Caco-2 (cell line): Measurements from ENCODE around the gene DPP3. TPM values are rescaled to one million over a fixed set of nuclear protein-coding genes. Genes with fewer than 3 reads are reported as not detected.

ENCODE experiments used
- BruUV-seq: library from RNA; stranded (reverse); fragments of 400-500 nt; replicated peaks from 2 replicates; lab custom pipeline; 2021; lab: Mats Ljungman, UMichigan
- CTCF ChIA-PET: fragments of 300-600 bp; sonication (Branson Sonifier 250); formaldehyde crosslinking; loops from one replicate; lab custom pipeline; 2022; ENCODE audit warnings: antibody characterized with exemption; lab: Charles Lee
- POLR2A ChIA-PET: fragments of 300-600 bp; sonication (Branson Sonifier 250); formaldehyde crosslinking; loops from one replicate; lab custom pipeline; 2022; ENCODE audit warnings: antibody characterized with exemption; lab: Charles Lee
- DNase-seq, 2 experiments: peaks; one replicate each; pipeline versions ENCODE4 v3.0.0 to v3.0.0-alpha.2; 2020 to 2022
- H3K27me3 ChIP-seq: replicated peaks from 2 replicates; pipeline ENCODE4 v1.6.0; 2011; ENCODE audit warnings: low read length; ENCODE audit not compliant: control insufficient read depth, insufficient read depth
- H3K36me3 ChIP-seq: 2 replicates; pipeline ENCODE4 v1.5.1; 2011; ENCODE audit warnings: low read length; ENCODE audit not compliant: control insufficient read depth, insufficient read depth
- H3K4me1 ChIP-seq: fragments of 250-450 bp; sonication (Bioruptor Pico); 2 replicates; pipeline ENCODE4 v1.5.1; 2020; ENCODE audit warnings: mild to moderate bottlenecking
- H3K4me3 ChIP-seq: 2 replicates; pipeline ENCODE4 v1.5.1; 2011; ENCODE audit warnings: low read depth, mild to moderate bottlenecking, control low read depth, low read length
- H3K9me3 ChIP-seq: fragments of 250-450 bp; sonication (Bioruptor Pico); 2 replicates; pipeline ENCODE4 v1.5.1; 2020; ENCODE audit warnings: mild to moderate bottlenecking, moderate library complexity
- H3K27ac Mint-ChIP-seq: one replicate; pipeline ENCODE4 v1.8.0; 2022; ENCODE audit warnings: mixed read lengths; ENCODE audit not compliant: unreplicated experiment
- H3K27me3 Mint-ChIP-seq: one replicate; pipeline ENCODE4 v1.8.0; 2022; ENCODE audit warnings: mixed read lengths; ENCODE audit not compliant: insufficient read depth, unreplicated experiment
- H3K36me3 Mint-ChIP-seq: one replicate; pipeline ENCODE4 v1.8.0; 2022; ENCODE audit warnings: mild to moderate bottlenecking, mixed read lengths; ENCODE audit not compliant: insufficient read depth, unreplicated experiment
- H3K4me1 Mint-ChIP-seq: one replicate; pipeline ENCODE4 v1.8.0; 2022; ENCODE audit warnings: low read depth, mixed read lengths; ENCODE audit not compliant: unreplicated experiment
- H3K4me3 Mint-ChIP-seq: one replicate; pipeline ENCODE4 v1.8.0; 2022; ENCODE audit warnings: mild to moderate bottlenecking, moderate library complexity, mixed read lengths; ENCODE audit not compliant: unreplicated experiment
- H3K9me3 Mint-ChIP-seq: one replicate; pipeline ENCODE4 v1.8.0; 2022; ENCODE audit warnings: mixed read lengths; ENCODE audit not compliant: unreplicated experiment
- intact Hi-C: fragments of 100-400 bp; cut with micrococcal nuclease; formaldehyde crosslinking; loops from one replicate; pipeline ENCODE4 v1.10.0; 2022; ENCODE audit not compliant: unreplicated experiment
- total RNA-seq: library from RNA; stranded (reverse); gene quantifications from 2 replicates; pipeline ENCODE4 v1.2.3, GENCODE V29; 2022
- TF ChIP-seq, protein P1 (sequence below), 2 experiments: fragments of 200-600 bp in 1 of 2; IDR thresholded peaks; 1 replicate in 1 of 2; 2 replicates in 1 of 2; pipeline versions ENCODE4 v1.5.1 to v1.8.0; 2011 to 2022; ENCODE audit warnings: antibody characterized with exemption in 1 of 2, control low read depth in 1 of 2, inconsistent platforms in 1 of 2, low read depth in 1 of 2, low read length in 1 of 2, mild to moderate bottlenecking in 1 of 2, moderate library complexity in 1 of 2; ENCODE audit not compliant: insufficient read depth in 1 of 2, severe bottlenecking in 1 of 2, unreplicated experiment in 1 of 2

The DPP3 gene
- total RNA-seq, 1 experiment from 2014 or later = 106 TPM

DNA sequence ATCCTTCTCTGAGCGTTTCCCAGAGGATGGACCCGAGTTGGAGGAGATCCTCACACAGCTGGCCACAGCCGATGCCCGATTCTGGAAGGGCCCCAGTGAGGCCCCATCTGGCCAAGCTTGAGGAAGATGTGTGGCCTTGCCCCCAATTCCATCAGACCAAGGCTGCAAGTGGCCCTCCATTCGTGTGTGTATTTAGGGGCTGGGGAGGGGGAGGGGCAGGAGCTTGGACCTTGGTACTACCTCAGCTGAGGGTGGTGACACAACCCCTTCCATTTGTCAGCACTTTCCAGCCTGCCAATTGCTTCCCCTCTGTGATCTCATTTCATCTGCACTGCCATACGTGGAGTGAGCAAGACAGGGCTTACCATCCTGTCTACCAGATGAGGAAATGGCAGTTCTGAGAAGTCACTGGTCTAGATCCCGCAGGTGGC, 28.9 kb downstream of the DPP3 start:
- Mint-ChIP-seq H3K4me3 (no peak overlapping the region), H3K36me3 (peaks cover 13% of the 10 kb centered on the region), H3K27me3 (no peaks in the 10 kb centered on the region), H3K9me3 (no peaks in the 10 kb centered on the region), H3K4me1 (peaks cover 8% of the 10 kb centered on the region), H3K27ac (peak overlapping the region; percentile 93)
- H3K4me1 ChIP-seq = peaks cover 5% of the 10 kb centered on the region
- POLR2A ChIA-PET = interaction anchor here (1.0 kb wide), 1 partner anchor 107 kb away, joined by 3 read pairs; the partner anchor contains the start of gene RBM14
- no peaks in the 10 kb centered on the region for H3K9me3 ChIP-seq
- TF ChIP-seq, protein P1, sequence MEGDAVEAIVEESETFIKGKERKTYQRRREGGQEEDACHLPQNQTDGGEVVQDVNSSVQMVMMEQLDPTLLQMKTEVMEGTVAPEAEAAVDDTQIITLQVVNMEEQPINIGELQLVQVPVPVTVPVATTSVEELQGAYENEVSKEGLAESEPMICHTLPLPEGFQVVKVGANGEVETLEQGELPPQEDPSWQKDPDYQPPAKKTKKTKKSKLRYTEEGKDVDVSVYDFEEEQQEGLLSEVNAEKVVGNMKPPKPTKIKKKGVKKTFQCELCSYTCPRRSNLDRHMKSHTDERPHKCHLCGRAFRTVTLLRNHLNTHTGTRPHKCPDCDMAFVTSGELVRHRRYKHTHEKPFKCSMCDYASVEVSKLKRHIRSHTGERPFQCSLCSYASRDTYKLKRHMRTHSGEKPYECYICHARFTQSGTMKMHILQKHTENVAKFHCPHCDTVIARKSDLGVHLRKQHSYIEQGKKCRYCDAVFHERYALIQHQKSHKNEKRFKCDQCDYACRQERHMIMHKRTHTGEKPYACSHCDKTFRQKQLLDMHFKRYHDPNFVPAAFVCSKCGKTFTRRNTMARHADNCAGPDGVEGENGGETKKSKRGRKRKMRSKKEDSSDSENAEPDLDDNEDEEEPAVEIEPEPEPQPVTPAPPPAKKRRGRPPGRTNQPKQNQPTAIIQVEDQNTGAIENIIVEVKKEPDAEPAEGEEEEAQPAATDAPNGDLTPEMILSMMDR (IDR thresholded peaks at IDR 0.05; ENCODE audit: insufficient read depth in 1 of 2, low read depth in 1 of 2, low read length in 1 of 2, severe bottlenecking in 1 of 2, unreplicated experiment in 1 of 2) = no peak
- no peak overlapping the region for H3K4me3 ChIP-seq
- no peak for DNase-seq
- intact Hi-C loops = no loop called here
- CTCF ChIA-PET = no interaction called here
- H3K36me3 ChIP-seq = 0 out of 2 replicates have a peak, but pooled peaks cover 1% of the 10 kb centered on the region
- BruUV-seq = no TSS peak
- no peaks in the 10 kb centered on the region for H3K27me3 ChIP-seq

DNA sequence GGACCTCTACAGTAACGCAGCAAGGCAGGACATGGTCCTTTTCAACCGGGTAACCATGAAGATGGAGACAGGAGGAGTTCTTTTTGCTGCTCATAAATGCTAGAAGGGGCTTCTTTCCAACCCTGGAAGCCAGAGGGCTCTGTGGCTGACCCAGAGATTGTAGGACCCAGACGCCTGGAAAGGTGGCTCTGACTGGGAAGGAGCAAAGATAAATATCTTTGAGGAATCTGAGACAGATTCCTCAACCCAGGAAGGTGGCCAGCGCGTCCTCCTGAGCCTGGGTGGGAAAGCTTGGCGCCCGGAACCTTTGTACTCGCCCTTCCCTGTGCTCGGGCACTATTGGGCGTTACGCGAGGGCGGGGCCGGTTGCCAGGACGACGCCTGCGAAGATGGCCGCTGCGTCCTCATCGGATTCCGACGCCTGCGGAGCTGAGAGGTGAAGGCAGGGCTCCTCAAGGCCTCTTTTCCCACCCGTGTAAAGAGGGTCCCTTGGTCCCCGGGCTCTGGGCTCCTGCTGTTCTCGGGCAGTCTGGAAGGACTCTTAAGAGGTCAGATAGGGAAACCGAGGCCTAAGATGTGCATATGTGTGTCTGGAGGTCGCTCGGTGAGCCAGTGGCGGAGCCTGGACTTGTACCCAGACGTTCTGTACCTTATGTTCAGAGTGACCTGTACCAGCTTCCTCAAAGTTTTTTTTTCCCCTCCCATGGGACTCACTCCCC, 30.2 kb downstream of the DPP3 start, which contains the start of gene BBS1:
BBS1 (plus strand) TSS at position 365 of the 719 bp plus-strand sequence; CDS start at position 390, 25 bp downstream.
- no peaks in the 10 kb centered on the region for H3K9me3 Mint-ChIP-seq
- peaks cover 5% of the 10 kb centered on the region for H3K4me1 ChIP-seq
- peak within 1 kb of the TSS; percentile 93 for H3K27ac Mint-ChIP-seq
- BruUV-seq = no TSS peak
- H3K36me3 ChIP-seq = no peaks in the 10 kb centered on the region
- H3K9me3 ChIP-seq = no peaks in the 10 kb centered on the region
- H3K27me3 ChIP-seq = no peaks in the 10 kb centered on the region
- H3K4me3 ChIP-seq = peak within 1 kb of the TSS; percentile 52
- peaks cover 8% of the 10 kb centered on the region for H3K4me1 Mint-ChIP-seq
- intact Hi-C loops = loop anchor here (1.0 kb wide), 1 partner anchor 30 kb away; the partner anchor contains the start of gene DPP3
- H3K4me3 Mint-ChIP-seq = peak within 1 kb of the TSS; percentile 97
- DNase-seq = peak; percentile 94 to 96
- ChIA-PET CTCF (interaction anchor here (0.6 to 1.1 kb wide), 5 partner anchors 19 to 168 kb away, joined by 3 to 6 read pairs (median 4); partner anchors contain the start of genes CCDC87 and CCS), POLR2A (interaction anchor here (0.6 to 1.4 kb wide), 4 partner anchors 30 to 168 kb away, joined by 4 to 6 read pairs (median 4); partner anchors contain the start of genes DPP3 and PELI3)
- no peaks in the 10 kb centered on the region for H3K27me3 Mint-ChIP-seq
- H3K36me3 Mint-ChIP-seq = peaks cover 19% of the 10 kb centered on the region
- TF ChIP-seq, protein P1 (IDR thresholded peaks at IDR 0.05; ENCODE audit: insufficient read depth in 1 of 2, low read depth in 1 of 2, low read length in 1 of 2, severe bottlenecking in 1 of 2, unreplicated experiment in 1 of 2) = no peak

DNA sequence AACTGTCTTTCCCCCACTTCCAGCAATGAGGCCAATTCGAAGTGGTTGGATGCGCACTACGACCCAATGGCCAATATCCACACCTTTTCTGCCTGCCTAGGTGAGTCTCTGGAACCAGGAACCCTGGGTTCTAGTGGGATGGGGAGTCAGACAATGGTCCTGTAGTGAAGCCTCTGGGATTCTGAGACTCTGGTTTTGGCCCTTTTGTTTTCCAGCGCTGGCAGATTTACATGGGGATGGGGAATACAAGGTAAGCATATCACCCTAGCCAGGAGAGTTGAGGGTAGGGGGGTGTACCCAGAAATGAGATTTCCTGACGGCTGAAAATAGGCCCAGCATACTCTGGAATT, 30.7 kb downstream of the DPP3 start:
- intact Hi-C loops = loop anchor here (1.0 kb wide), 1 partner anchor 31 kb away; the partner anchor contains the start of gene DPP3
- Mint-ChIP-seq H3K36me3 (peaks cover 23% of the 10 kb centered on the region), H3K27me3 (no peaks in the 10 kb centered on the region), H3K4me1 (peaks cover 8% of the 10 kb centered on the region), H3K27ac (peak overlapping the region; percentile 93), H3K4me3 (peak overlapping the region; percentile 97), H3K9me3 (no peaks in the 10 kb centered on the region)
- no peaks in the 10 kb centered on the region for H3K36me3 ChIP-seq
- BruUV-seq = TSS peak; percentile 62
- H3K4me3 ChIP-seq = peak overlapping the region; percentile 52
- no peak for DNase-seq
- TF ChIP-seq, protein P1 (IDR thresholded peaks at IDR 0.05; ENCODE audit: insufficient read depth in 1 of 2, low read depth in 1 of 2, low read length in 1 of 2, severe bottlenecking in 1 of 2, unreplicated experiment in 1 of 2) = no peak
- CTCF ChIA-PET = interaction anchor here (0.6 to 1.1 kb wide), 3 partner anchors 19 to 168 kb away, joined by 3 to 6 read pairs (median 5); no protein-coding TSS in a partner anchor
- H3K27me3 ChIP-seq = no peaks in the 10 kb centered on the region
- POLR2A ChIA-PET = interaction anchor here (0.7 to 1.4 kb wide), 3 partner anchors 31 to 167 kb away, joined by 4 to 5 read pairs (median 4); partner anchors contain the start of genes DPP3 and PELI3
- peaks cover 5% of the 10 kb centered on the region for H3K4me1 ChIP-seq
- H3K9me3 ChIP-seq = no peaks in the 10 kb centered on the region
